HG02610 (cell line): Measurements from ENCODE around the gene RHBDF1.
A peak's percentile ranks its signal among the peaks of the same experiment; 100 is the strongest.

Source experiments
- ATAC-seq: cut with Tn5 transposase; IDR thresholded peaks from one replicate; pipeline ENCODE4 v1.9.1; 2021; ENCODE audit warnings: mild to moderate bottlenecking, moderate library complexity; ENCODE audit not compliant: unreplicated experiment

Gene RHBDF1

DNA sequence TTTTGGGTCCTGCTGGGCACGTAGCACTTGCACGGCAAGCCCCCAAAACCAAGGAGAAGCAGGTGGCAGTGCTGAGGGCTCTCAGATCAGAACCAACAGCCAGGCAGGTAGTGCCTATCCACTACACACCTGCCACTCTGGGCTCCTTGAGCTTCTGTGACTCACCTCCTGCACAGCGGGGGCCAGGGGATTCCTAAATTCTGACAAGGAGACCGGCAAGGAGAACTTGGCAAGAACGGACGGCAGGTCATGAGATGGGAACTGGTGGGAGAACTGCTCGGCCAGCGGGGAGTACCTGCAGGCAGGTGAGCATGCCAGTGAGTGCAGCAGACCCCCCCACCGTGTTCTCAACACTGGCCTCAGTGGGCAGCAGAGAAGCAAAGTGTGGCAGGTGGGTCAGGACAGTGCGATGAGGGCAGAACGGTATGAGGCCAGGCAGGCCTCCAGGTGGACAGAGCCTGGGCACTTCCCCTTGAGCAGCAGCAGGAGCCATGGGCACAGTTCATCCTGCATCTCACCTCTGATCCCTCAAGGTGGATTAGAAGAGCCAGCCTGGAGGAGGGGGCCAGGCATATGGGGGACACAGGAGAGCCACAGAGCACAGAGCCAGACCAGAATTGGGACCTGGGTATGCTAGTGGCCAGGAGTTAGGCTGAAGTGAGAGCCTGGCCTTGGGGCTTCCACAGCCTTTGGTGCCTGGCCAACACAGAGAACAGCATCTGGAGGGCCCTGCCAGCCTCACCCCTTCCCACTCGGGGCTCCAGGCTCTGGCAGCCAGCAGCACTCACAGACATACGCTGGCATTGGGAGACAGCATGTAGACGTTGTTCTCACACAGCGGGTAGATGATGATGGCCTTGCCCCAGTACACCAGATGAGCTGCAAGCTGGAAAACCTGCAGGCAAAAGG lies 20.3 kb upstream of the RHBDF1 start:
- ATAC-seq = no peak

DNA sequence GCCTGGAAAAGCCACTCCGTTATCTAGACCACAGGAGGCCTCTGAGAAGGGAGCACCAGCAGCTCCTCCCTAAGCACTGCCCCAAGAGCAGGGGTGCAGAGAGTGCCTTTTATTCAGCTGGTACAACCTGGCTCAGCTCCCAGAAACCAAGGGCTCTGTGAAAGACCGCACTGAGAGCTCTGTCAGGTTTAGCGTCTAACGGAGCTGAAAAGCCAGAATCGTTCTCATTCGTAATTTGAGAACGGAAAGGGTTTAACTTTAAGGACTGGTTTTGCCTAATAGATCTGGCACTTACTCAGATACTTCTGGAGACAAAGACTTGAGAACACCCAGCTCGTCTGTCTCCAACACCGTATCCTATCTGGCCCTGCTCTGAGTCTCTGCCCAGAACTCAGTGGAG lies 19.1 kb upstream of the RHBDF1 start:
- no peak for ATAC-seq

DNA sequence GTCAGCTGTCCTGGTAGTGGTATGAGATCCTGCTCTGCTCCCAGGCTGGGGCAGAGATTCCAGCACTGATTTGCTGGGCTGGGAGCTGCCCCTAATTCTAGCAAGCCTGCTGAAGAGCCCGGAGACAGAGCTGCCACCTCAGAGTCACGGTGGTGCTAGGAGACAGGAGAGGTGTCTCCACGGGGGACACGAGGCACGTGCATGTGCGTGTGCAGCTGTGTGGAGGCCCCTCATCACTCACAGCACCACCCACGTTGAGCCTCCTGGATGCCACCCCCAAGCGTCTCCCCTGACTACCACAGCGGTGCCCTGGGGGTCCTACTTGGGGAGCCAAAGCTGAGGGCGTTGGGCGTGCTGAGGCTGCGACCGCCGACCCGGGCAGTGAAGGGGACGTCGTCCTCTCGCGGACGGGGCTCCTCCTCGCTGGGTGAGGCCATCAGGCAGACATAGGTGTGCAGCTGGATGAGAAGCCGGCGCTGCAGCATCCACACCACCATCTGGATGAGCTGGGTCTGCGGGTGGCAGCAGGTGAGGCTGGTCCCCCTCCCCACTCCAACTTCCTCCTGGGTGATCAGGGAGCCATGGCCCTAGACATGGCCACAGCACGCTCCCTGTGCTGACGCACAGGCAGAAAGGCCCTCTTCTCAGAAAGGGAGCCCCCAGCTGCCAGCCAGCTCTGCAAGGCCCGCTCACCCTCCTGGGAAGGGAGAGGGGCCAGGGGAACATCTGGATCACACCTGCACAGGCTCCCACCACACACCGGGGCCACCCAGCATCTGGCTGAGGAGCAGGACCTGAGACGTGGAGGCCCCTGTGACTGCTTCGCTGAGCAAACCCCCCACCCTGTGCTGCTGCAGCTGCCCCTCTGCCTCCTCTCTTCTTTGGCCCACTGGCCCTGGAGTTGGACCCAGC lies 17.2 kb upstream of the RHBDF1 start:
- no peak for ATAC-seq

DNA sequence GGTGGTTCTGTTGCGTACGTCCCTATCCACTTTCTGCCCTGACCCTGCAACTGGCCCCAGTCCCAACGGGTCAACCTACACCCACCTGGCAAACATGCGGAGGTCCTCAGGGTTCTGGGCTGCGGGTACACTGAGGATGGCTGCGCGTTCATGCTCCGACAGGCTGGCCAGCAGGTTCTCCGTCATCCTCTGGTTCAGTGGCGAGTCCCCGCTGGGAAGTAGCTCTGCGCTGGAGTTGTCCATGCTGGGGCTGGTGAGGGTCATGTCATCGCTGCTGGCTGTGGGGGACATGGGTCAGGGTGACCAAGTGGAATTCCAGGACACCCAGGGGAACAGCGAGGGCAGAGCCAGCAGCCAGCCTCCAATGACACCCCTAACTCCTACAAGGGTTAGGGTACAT lies 16.2 kb upstream of the RHBDF1 start:
- no peak for ATAC-seq

DNA sequence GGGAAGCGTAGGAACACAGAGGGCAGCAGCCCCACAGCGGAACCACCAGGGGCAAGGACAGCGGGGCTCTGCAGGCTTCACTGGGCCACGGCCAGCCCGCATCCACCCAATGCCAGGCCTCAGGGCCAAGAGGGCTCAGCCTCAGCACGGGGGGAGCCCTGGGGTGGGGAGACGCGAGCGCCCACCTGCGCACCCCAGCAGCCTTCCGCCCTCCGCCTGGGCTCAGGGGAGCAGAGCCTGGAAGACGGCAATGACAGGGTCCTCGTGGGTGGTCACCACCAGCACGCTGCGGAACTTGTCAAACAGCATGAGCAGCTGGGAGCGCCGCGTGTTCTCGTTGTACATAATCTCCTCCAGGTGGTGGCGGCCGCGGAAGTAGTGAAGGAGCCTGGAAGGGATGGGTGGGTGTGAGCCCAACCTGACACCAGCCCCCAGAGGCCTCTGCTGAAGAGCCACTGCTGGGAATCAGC lies 14.1 kb upstream of the RHBDF1 start:
- no peak for ATAC-seq

DNA sequence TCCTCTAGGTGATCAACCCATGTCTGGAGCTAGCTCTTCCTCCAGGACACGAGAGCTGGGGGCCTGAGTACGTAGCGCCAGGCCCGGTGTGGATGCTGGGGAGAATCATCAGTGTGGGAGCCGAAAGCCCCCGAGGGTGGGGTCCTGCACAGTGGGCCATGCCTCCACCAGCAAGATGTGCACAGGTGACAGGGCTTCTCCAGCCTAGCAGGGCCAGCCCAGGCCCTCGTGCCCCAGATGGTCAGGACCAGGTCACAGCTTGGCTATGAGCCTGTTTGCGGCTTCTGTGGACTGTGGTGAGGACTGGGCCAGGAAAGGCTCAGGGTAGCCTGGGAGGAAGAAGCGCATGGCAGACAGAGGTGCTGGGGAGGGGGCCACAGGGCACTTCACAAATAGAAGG lies 13.4 kb upstream of the RHBDF1 start:
- ATAC-seq = no peak

DNA sequence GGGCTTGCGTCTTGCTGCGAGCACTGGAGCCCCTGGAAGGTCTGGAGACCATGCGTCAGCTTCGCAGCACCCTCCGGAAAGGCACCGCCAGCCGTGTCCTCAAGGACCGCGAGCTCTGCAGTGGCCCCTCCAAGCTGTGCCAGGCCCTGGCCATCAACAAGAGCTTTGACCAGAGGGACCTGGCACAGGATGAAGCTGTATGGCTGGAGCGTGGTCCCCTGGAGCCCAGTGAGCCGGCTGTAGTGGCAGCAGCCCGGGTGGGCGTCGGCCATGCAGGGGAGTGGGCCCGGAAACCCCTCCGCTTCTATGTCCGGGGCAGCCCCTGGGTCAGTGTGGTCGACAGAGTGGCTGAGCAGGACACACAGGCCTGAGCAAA lies 13.0 kb upstream of the RHBDF1 start:
- no peak for ATAC-seq

DNA sequence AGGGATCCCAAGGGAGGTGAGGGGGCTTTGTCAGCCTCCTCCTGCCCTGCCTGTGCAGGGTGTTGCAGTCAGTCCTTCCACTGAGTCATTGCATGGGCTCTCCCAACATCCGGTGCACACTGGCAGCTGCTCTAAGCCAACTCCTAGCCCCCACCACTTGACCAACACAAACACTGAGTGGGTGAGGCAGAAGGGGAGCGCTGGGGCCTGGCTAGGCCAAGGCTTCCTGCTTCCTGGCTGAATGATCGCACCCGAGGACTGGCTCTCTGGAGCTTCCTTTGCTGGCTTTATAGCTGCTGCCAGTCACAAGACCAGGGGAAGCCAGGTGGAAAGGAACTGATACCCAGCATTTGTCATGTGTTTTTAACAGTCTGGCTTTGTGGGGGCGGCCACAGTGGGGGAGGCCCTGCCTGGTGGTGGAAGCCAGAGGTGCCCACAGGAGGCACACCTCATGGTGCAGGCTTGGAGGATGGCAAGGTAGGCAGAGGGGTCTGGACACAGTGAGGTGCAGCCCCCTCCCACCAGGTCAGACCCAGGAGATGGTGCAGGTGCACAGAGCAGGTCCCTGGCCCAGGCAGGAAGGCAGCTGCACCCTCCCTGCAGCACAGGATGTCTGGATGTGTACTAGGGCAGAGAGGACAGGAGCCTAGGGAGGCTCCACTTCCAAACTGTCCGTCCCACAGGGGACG lies 12.4 kb upstream of the RHBDF1 start:
- no peak for ATAC-seq

DNA sequence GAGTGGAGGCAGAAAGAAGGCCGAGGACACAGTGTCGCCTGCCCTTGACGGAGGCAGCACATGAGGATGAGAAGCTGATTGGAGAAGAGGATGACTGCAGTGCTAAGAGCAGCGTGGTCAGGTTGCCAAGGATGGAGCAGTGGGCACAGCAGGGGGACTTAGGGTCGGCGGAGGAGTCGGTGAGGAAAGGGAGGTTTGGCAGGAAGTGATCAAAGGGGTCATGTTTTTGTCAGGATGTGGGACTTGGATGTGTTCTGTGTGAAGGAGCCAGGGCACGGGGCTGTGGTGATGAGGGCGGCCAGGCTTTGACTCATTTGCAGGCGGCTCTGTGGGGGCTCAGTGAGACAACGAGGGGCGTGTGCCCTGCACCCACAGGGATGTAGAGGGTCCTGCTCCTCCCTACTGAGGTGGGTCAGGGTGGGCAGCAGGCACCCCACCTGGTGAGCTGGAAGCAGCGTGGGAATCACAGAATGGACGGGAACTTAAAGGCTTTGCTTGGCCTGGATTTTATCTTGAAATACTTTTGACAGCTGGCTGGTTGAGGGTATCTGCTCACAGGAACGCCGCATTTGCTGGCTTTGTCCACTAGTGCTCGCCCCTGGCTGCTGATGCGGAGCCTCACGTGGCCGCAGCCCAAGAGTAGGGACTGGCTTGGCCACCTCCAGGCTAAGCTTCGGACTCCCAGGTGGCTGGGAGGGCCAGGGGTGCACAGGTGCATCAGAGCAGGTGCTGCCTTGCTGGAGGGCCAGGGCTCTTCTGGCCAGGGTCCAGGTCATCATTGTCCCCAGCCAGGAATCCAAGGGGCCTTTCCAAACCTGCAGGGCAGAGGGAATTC lies 11.6 kb upstream of the RHBDF1 start:
- no peak for ATAC-seq

DNA sequence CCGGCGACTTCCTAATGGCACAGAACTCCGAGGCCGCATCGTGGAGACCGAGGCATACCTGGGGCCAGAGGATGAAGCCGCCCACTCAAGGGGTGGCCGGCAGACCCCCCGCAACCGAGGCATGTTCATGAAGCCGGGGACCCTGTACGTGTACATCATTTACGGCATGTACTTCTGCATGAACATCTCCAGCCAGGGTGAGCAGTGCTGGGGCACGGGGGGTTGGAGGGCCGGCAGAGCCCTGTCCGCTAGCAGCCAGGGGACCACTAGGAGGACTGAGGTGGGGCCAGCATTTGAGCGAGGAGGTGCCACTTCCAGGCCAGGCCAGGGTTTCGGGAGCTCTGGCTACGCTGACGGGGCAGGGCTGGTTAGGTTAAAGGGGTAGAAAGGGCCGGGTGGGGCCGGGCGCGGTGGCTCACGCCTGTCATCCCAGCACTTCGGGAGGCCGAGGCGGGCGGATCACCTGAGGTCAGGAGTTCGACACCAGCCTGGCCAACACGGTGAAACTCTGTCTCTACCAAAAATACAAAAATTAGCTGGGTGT lies 10.7 kb upstream of the RHBDF1 start:
- no peak for ATAC-seq

DNA sequence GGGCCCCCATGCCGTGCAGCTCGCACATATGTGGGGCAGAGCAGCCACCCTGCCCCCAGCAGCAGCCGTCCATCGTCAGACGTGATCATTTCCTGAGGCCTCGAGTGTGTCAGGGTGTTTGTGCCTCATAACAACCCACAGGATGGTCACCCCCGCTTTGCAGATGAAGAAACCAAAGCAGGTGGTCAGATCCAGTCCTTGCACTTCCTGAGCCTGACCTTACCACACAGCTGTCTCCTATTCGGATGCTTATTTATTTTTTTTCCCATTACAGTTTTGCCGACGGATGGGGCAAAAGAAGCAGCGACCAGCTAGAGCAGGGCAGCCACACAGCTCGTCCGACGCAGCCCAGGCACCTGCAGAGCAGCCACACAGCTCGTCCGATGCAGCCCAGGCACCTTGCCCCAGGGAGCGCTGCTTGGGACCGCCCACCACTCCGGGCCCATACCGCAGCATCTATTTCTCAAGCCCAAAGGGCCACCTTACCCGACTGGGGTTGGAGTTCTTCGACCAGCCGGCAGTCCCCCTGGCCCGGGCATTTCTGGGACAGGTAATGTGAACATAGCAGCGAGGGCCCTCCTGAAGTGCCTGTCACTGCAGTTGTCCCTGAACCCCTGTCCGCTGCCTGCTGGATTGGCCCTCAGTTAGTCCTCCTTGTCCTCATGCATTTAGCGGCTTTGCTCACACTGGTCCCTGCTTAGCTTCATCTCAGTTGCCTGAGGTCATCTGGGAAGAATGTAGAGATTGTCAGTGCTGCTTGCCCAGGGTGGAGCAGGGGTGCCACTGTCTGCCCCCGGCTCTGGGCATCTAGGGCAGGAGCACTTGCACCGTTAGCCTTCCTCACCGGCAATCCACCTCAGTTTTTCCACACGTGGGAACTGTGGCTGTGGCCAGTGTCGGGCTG lies 7.0 kb upstream of the RHBDF1 start:
- no peak for ATAC-seq

DNA sequence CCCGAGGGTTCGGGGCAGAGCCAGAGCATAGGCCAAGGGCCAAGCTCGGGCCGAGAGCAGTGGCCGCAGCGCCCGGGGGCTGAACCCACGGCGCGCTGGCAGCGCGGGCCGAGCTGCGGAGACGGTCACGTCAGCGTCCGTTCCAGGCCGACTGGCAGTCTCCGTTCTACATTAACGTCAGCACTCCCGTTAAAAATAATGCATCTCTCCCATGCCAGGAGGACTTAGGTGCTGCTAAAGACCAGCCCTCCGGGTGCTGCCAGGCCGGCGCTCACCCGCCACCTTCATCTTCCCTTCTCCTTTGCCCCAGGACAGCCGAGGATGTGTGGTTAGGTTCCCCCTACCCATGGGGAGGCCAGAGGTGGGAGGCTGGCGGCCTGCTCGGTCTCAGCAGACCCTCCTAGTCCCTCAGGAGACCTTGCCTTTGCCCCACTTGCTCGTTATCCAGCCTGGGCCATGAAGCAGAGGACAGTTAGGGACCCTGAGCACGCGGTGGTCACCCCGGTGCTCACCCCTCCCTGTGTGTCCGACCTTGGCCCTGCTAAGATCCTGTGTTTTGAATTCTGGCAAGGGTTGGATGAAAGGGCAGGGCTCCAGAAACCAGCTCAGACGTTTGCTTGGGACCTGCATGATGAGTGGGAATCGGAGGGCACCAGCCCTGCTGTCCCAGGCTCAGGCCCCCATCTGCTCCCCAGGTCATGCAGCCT lies 6.2 kb upstream of the RHBDF1 start:
- peak; percentile 11 for ATAC-seq

DNA sequence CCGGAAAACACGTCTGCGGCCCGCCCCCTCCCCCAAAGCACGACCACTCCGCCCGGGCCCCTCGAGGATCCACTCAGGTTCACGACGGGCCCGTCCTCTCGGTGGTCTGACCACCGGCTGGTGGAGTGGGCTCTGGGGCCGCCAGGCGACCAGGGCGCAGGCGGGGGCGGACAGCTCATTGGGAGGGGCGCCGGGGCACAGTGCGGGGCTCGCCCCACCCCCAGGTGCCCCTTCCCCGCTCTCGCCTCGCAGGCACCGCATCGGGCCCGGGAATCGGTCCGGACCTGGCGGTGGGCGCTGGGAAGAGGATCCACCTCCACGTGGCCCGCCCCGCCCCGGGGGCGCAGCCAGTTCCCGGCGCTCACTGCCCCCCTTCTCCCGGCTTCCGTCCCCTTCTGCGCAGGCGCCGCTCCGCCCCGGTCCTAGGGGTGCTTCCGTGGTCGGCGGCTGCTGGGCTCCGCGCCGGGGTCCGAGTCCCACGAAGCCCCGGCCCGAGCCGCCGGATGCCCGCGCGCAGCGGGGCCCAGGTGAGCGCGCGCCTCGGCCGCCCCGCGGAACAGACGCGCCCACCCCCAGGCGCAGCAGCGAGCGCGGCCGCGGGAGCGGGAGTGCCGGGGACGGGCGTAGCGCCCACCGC lies 5.5 kb upstream of the RHBDF1 start, which contains the start of gene MPG:
TSS of gene MPG (plus strand) at position 419 of the 637 bp plus-strand sequence. CDS start at position 504, 85 bp downstream.
- peak; percentile 74 for ATAC-seq

DNA sequence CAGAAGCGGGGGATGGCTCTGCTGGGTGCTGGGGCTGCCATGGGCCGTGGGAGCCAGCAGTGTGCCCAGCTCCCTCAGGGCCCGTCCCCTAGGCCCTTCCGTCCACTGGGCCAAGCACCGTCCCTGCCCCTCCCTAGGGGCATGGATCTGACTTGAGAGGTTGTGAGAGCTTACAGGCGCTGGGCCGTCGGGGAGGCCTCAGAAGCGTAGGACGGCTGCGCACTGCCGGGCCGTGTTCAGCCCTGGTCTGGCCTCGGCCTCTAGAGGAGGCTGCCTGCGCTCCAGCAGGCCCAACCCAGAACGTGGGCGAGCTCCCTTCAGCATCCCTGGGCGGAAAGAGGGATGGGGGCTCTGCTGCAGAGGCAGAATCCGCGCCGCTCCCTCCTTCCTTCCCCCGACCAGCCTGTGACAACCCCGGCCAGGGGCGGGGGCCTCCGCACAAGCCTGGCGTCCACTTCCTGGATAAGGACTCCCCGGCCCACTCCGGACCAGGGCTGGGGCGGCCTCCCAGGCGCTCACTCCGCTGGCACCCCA lies 4.9 kb upstream of the RHBDF1 start:
- peak; percentile 17 for ATAC-seq

DNA sequence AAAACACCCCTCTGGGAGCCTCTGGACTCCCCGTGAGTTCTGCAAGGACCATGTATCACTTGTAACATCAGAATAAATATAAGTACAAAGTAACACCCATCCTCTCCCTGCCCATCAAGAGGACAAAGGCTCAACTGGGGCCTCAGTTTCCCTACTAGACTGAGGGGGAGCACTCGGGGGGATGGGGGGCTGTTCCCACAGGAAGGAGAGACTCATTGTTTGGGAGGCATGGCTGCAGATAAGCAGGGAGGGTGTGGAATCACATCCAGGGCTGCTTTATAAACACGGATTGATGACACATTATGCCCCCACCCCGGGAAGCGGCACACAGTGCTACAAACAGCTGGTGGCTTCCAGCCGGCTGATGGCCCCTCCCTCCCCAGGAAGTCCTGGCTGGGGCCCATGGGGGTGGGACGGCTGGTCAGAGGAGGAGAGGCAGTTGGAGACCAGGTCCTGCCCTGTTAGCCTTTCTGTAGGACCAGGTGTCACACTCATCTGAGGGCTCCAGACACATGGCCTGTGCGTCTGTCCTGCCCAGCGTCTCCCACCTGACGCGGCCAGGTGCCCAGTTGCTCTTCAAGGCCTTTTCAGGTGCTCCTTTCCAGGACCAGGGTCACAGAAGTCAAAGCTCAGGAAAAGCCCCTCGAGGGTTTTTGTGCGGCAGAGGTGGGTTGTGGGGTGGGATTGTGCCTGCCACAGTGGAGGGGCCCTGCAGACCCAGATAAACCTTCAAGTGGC lies 4.3 kb upstream of the RHBDF1 start:
- ATAC-seq = no peak

DNA sequence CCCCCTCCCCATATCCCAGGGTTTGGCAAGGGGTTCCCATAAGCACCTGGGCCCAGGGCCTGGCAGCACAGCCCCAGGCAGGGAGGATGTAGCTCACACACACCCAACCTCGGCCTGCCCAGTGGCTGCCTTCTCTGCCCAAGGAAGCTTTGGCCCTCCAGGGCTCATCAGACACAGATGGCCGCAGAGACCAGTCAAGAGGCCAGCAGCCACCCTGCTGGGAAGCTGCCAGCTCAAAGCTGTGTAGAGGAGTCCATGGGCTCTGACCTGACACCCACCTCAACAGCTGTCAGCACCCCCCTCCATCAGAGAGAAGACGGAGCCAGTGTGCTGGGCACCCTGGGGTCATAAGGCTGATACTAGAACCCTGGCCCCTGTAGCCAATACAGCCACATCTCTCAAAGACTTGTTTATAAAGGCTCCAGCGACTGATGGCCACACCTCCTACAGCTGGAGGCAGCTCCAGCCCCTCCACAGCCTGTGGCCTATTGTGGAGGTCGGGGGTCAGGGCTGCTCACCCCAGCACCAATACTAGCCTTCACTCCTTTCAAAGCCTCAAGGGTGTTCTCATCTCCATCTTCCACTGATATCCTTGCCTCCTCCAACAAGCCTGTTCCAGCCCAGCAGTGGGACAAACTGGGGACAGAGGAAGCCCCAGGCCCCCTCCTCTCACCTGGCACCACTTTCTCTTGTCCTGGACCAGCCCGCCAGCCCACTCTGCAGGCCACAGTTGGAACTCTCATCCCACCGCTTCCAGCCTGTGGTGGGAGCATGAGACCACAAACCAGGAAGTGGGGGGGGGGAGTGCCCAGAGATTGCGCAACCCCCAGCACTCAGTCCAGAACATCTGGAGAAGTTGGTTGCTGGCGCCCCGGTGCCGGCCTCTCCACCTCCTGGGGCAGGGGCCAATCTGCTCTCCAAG lies 3.4 kb upstream of the RHBDF1 start:
- no peak for ATAC-seq
